ENCODE results near the gene INO80D.
"Not testable (repeated sequence)": the region's sequence is repeated elsewhere in the genome, so short reads cannot be mapped to it uniquely, and the experiment has no call there.

The INO80D gene

GRCh38 chr2:206054952-206055351 lies 31.0 kb downstream of the INO80D start:
- no peak for DNase-seq (ENCODE audit: extremely low read depth, low read depth)
- TF ChIP-seq CTCF (IDR thresholded peaks at IDR 0.05; ENCODE audit: low read depth, low read length, missing control alignments): no peak
- no peak overlapping the region for H3K4me3 ChIP-seq (replicated peaks; ENCODE audit: low read depth, low read length)

GRCh38 chr2:206051912-206052311 lies 34.1 kb downstream of the INO80D start:
- DNase-seq (ENCODE audit: extremely low read depth, low read depth): no peak
- no peak for TF ChIP-seq CTCF (IDR thresholded peaks at IDR 0.05; ENCODE audit: low read depth, low read length, missing control alignments)
- no peak overlapping the region for H3K4me3 ChIP-seq (replicated peaks; ENCODE audit: low read depth, low read length)

GRCh38 chr2:206049392-206049791 lies 36.6 kb downstream of the INO80D start:
- H3K4me3 ChIP-seq (replicated peaks; ENCODE audit: low read depth, low read length): no peak overlapping the region
- no peak for TF ChIP-seq CTCF (IDR thresholded peaks at IDR 0.05; ENCODE audit: low read depth, low read length, missing control alignments)
- no peak for DNase-seq (ENCODE audit: extremely low read depth, low read depth)

GRCh38 chr2:206045251-206045650 lies 40.7 kb downstream of the INO80D start:
- no peak overlapping the region for H3K4me3 ChIP-seq (replicated peaks; ENCODE audit: low read depth, low read length)
- DNase-seq (ENCODE audit: extremely low read depth, low read depth): no peak
- TF ChIP-seq CTCF (IDR thresholded peaks at IDR 0.05; ENCODE audit: low read depth, low read length, missing control alignments): no peak

- no peak for DNase-seq (ENCODE audit: extremely low read depth, low read depth)
- no peak overlapping the region for H3K4me3 ChIP-seq (replicated peaks; ENCODE audit: low read depth, low read length)
- no peak for TF ChIP-seq CTCF (IDR thresholded peaks at IDR 0.05; ENCODE audit: low read depth, low read length, missing control alignments)
These were observed 45.4 kb downstream of the INO80D start for GRCh38 chr2:206040525-206040924.

- H3K4me3 ChIP-seq (replicated peaks; ENCODE audit: low read depth, low read length); DNase-seq (ENCODE audit: extremely low read depth, low read depth): not testable (repeated sequence)
These were observed 50.6 kb downstream of the INO80D start for GRCh38 chr2:206035393-206035792.

GRCh38 chr2:206033452-206033851 lies 52.5 kb downstream of the INO80D start:
- not testable (repeated sequence) for H3K4me3 ChIP-seq (replicated peaks; ENCODE audit: low read depth, low read length); DNase-seq (ENCODE audit: extremely low read depth, low read depth)

- no peak for TF ChIP-seq CTCF (IDR thresholded peaks at IDR 0.05; ENCODE audit: low read depth, low read length, missing control alignments)
- no peak overlapping the region for H3K4me3 ChIP-seq (replicated peaks; ENCODE audit: low read depth, low read length)
These were observed 53.9 kb downstream of the INO80D start for GRCh38 chr2:206031950-206032567.

More at GRCh38 chr2:206031950-206032567, 53.9 kb downstream of the INO80D start:
- DNase-seq (ENCODE audit: extremely low read depth, low read depth): no peak
